HG03045 (cell line): ENCODE measurements around the gene YAF2.
A peak's percentile ranks its signal among the peaks of the same experiment; 100 is the strongest.

Source experiments
- ATAC-seq: cut with Tn5 transposase; IDR thresholded peaks from one replicate; pipeline ENCODE4 v1.9.1; 2021; ENCODE audit warnings: mild to moderate bottlenecking, moderate library complexity; ENCODE audit not compliant: unreplicated experiment

The YAF2 gene

GRCh38 chr12:42238240-42239140, at the start of gene YAF2:
Gene YAF2, minus strand, starts transcription at chr12:42238248. Its CDS starts 68 bp downstream, at chr12:42238180.
- ATAC-seq: peak; percentile 85

GRCh38 chr12:42286741-42287140, 48.7 kb upstream of the YAF2 start:
- no peak for ATAC-seq

GRCh38 chr12:42285431-42285830, 47.4 kb upstream of the YAF2 start:
- no peak for ATAC-seq

- ATAC-seq: no peak
These were observed 46.8 kb upstream of the YAF2 start for GRCh38 chr12:42284876-42285275.

GRCh38 chr12:42284157-42284556, 46.1 kb upstream of the YAF2 start:
- ATAC-seq: no peak

- no peak for ATAC-seq
These were observed 45.7 kb upstream of the YAF2 start for GRCh38 chr12:42283739-42284138.

GRCh38 chr12:42282294-42282693, 44.2 kb upstream of the YAF2 start:
- ATAC-seq: no peak

- ATAC-seq: no peak
These were observed 43.8 kb upstream of the YAF2 start for GRCh38 chr12:42281844-42282243.

GRCh38 chr12:42281278-42281677, 43.2 kb upstream of the YAF2 start:
- no peak for ATAC-seq

GRCh38 chr12:42278128-42278510, 40.1 kb upstream of the YAF2 start:
- ATAC-seq: no peak

GRCh38 chr12:42277396-42278127, 39.5 kb upstream of the YAF2 start:
- no peak for ATAC-seq

- ATAC-seq: no peak
These were observed 37.5 kb upstream of the YAF2 start for GRCh38 chr12:42275499-42275898.

GRCh38 chr12:42273706-42274105, 35.7 kb upstream of the YAF2 start:
- ATAC-seq: no peak

- ATAC-seq: no peak
These were observed 32.5 kb upstream of the YAF2 start for GRCh38 chr12:42270596-42270995.

GRCh38 chr12:42267413-42268190, 29.6 kb upstream of the YAF2 start:
- ATAC-seq: no peak

- no peak for ATAC-seq
These were observed 28.7 kb upstream of the YAF2 start for GRCh38 chr12:42266579-42267230.

- no peak for ATAC-seq
These were observed 24.2 kb upstream of the YAF2 start for GRCh38 chr12:42262271-42262670.

- ATAC-seq: no peak
These were observed 23.7 kb upstream of the YAF2 start for GRCh38 chr12:42261708-42262107.

GRCh38 chr12:42260518-42260917, 22.5 kb upstream of the YAF2 start:
- ATAC-seq: no peak

- no peak for ATAC-seq
These were observed 21.7 kb upstream of the YAF2 start for GRCh38 chr12:42259699-42260098.

- ATAC-seq: no peak
These were observed 17.8 kb upstream of the YAF2 start for GRCh38 chr12:42255866-42256261.
